Sigmoid colon (tissue), 7 donors: Measurements from ENCODE around the gene BBC3. TPM values are rescaled to one million over a fixed set of nuclear protein-coding genes. Genes with fewer than 3 reads are reported as not detected.

Experiments used
- DNase-seq: peaks from one replicate; pipeline ENCODE4 v3.0.0-alpha.2; 2019
- H3K27ac ChIP-seq, 4 donors: fragments of 200-600 bp; sonication (generic); one replicate each; pipeline ENCODE4 v1.5.1; 2016 to 2019; ENCODE audit warnings: mild to moderate bottlenecking in 1 of 4
- H3K27me3 ChIP-seq, 3 donors: fragments of 200-600 bp; sonication (generic); one replicate each; pipeline ENCODE4 v1.5.1; 2019; ENCODE audit warnings: mild to moderate bottlenecking in 1 of 3
- H3K36me3 ChIP-seq, 4 donors: fragments of 200-600 bp; sonication (generic); one replicate each; pipeline ENCODE4 v1.5.1; 2016 to 2019
- H3K4me1 ChIP-seq, 4 donors: fragments of 200-600 bp; sonication (generic); one replicate each; pipeline ENCODE4 v1.5.1; 2017 to 2019
- H3K4me3 ChIP-seq, 4 donors: fragments of 200-600 bp; sonication (generic); one replicate each; pipeline ENCODE4 v1.5.1; 2017 to 2019; ENCODE audit warnings: mild to moderate bottlenecking in 2 of 4, moderate library complexity in 1 of 4
- H3K9me3 ChIP-seq, 4 donors: fragments of 200-600 bp in 3 of 4; sonication (generic) in 3 of 4; one replicate each; pipeline versions ENCODE4 v1.5.1 to v1.6.1; 2013 to 2019
- EP300 ChIP-seq, 4 donors: sonication (generic); formaldehyde crosslinking; IDR thresholded peaks; one replicate each; pipeline ENCODE4 v1.6.1; 2017; ENCODE audit warnings: antibody characterized with exemption in 4 of 4
- POLR2A ChIP-seq, 2 donors: fragments of 450-650 bp; IDR thresholded peaks; one replicate each; pipeline ENCODE4 v1.6.1; 2016; ENCODE audit warnings: antibody characterized with exemption in 2 of 2, mild to moderate bottlenecking in 2 of 2, moderate library complexity in 2 of 2
- POLR2AphosphoS5 ChIP-seq, 4 donors: sonication (generic); formaldehyde crosslinking; IDR thresholded peaks; one replicate each; pipeline ENCODE4 v1.6.1; 2017; ENCODE audit warnings: antibody characterized with exemption in 4 of 4
- WGBS, 2 donors: extraction: QIAGEN DNeasy Blood & Tissue Kit; methylation state at CpG; one replicate each; pipeline ENCODE4 v1.1.7; 2013; 5-methylcytosine and 5-hydroxymethylcytosine counted together
- intact Hi-C: fragments of 100-400 bp; cut with DNase I; formaldehyde crosslinking; loops from one replicate; pipeline ENCODE4 v1.15.1; 2023
- polyA plus RNA-seq, 3 donors: library from polyadenylated mRNA; stranded (reverse); fragments of 200-250 nt; gene quantifications; one replicate each; pipeline ENCODE4 v1.2.3, GENCODE V29; 2013
- total RNA-seq, 4 donors: library from RNA; depleted of rRNA; stranded (reverse); fragments of >200 nt; gene quantifications; one replicate each; pipeline ENCODE4 v1.1.0, GENCODE V29; 2016
- TF ChIP-seq, protein P1 (sequence below), 4 experiments: fragments of 450-650 bp in 3 of 4; fragments of 200-600 bp in 1 of 4; IDR thresholded peaks; one replicate each; pipeline ENCODE4 v1.5.1; 2016 to 2019; ENCODE audit warnings: antibody characterized with exemption in 4 of 4, mild to moderate bottlenecking in 3 of 4, moderate library complexity in 2 of 4
- donor health status: healthy with polysubstance abuse.
- donor health status: Bipolar disorder and iron deficiency.
- donor health status: healthy.

The BBC3 gene
- total and polyA plus RNA-seq, 7 donors, result 2.5 to 39.5 (median 5.4) TPM

DNA sequence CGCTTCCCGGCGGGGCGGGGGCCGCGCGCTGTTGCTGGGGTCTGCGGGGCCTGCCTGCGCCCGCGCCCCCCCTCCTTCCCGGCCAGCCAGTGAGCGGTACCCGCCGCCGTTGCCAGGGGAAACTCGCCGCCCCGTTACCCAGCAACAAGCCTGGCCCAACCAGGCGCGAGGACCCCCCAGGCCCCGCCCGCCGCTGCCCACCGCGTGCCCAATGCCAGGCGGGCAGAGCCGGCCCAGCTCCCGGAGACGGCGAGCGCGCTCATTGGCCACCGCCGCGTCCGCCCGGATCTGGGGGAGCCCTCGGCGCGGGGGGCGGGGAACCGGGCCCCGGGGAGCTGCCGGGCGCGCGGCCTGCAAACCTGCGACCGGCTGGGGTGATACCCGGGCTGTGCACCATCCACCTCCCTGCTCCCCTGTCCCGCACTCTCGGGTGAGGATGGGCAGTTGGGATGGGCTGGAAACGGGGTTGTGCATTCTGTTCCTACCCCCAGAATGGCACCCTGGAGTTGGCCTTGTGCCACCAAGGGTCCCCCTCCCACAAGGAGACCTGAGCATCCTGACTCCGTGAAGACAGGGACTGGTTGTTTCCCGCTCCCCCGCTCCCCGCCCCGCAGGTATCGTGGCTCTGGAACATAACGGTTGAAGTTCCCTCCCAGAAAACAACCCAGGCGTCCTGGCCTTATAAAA lies 8.8 kb upstream of the BBC3 start:
- H3K36me3 ChIP-seq, result no peaks in the 10 kb centered on the region
- 3 to 4% methylated on average over 62 of the region's 62 CpGs for WGBS, 2 donors
- H3K9me3 ChIP-seq, result no peaks in the 10 kb centered on the region
- no peaks in the 10 kb centered on the region for H3K27me3 ChIP-seq
- intact Hi-C loops, result loop anchor here (5.0 to 10.0 kb wide), 2 partner anchors 107 to 195 kb away; partner anchors contain the start of genes SAE1 and TMEM160
- DNase-seq, result peak; percentile 87
- H3K4me3 ChIP-seq, result peak overlapping the region in 3 of 4 donors; percentile 26 to 51 (median 43)
- TF ChIP-seq POLR2AphosphoS5 (IDR thresholded peaks at IDR 0.05), result no peak
- TF ChIP-seq POLR2A (IDR thresholded peaks at IDR 0.05), result no peak
- peak overlapping the region in 3 of 4 donors; percentile 50 to 58 (median 51) for H3K27ac ChIP-seq
- H3K4me1 ChIP-seq, result peaks cover 0 to 47% (median 43%) of the 10 kb centered on the region in 4 donors

DNA sequence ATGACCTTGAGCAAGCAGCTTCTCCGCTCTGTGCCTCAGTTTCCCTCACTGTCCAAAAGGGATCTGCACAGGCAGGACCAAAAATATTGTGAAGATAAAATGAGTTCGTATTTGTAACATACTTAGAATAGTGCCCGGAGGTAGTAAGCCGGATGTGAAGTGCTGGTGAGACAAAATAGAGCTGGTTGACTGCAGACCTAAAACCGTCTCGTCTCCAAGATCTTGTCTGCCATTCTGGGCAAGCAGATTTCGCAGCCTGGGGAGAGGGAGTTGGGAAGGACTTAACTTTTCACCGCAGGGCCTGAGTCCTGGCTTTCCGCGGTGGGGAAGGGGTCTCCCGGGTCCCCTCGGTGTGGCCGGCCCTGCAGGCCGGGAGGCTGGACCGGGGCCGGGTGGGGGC lies 8.2 kb upstream of the BBC3 start:
- intact Hi-C loops, result no loop called here
- DNase-seq, result no peak
- Histone ChIP-seq H3K27ac (peak overlapping the region in 3 of 4 donors; percentile 50 to 58 (median 51)), H3K4me1 (peaks cover 0 to 43% (median 39%) of the 10 kb centered on the region in 4 donors), H3K27me3 (no peaks in the 10 kb centered on the region), H3K36me3 (no peaks in the 10 kb centered on the region), H3K4me3 (peak overlapping the region in 3 of 4 donors; percentile 26 to 51 (median 43)), H3K9me3 (no peaks in the 10 kb centered on the region)
- 11 to 17% methylated on average over 16 of the region's 16 CpGs for WGBS, 2 donors
- TF ChIP-seq POLR2A (IDR thresholded peaks at IDR 0.05) (no peak), EP300 (IDR thresholded peaks at IDR 0.05) (no peak), POLR2AphosphoS5 (IDR thresholded peaks at IDR 0.05) (no peak)
- TF ChIP-seq, protein P1, sequence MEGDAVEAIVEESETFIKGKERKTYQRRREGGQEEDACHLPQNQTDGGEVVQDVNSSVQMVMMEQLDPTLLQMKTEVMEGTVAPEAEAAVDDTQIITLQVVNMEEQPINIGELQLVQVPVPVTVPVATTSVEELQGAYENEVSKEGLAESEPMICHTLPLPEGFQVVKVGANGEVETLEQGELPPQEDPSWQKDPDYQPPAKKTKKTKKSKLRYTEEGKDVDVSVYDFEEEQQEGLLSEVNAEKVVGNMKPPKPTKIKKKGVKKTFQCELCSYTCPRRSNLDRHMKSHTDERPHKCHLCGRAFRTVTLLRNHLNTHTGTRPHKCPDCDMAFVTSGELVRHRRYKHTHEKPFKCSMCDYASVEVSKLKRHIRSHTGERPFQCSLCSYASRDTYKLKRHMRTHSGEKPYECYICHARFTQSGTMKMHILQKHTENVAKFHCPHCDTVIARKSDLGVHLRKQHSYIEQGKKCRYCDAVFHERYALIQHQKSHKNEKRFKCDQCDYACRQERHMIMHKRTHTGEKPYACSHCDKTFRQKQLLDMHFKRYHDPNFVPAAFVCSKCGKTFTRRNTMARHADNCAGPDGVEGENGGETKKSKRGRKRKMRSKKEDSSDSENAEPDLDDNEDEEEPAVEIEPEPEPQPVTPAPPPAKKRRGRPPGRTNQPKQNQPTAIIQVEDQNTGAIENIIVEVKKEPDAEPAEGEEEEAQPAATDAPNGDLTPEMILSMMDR (IDR thresholded peaks at IDR 0.05), result no peak

DNA sequence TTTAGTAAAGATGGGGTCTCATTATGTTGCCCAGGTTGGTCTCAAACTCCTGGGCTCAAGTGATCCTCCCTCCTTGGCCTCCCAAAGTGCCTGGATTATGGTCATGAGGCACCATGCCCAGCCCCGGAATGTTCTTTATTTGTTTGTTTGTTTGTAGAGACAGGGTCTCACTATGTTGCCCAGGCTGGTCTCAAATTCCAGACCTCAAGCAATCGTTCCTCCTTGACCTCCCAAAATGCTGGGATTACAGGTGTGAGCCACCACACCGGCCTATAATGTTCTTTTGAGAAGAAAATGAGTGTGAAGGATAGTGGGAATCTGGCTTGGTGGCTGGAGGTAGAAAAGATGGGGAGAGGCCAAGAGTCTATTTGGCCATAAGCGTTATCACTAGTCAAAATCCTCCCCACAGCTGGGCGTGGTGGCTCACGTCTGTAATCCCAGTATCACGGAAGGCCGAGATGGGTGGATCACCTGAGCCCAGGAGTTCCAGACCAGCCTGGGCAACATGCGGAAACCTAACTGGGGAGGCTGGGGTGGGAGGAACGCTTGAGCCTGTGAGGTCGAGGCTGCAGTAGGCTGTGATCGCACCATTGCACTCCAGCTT lies 5.2 kb upstream of the BBC3 start:
- H3K4me1 ChIP-seq, result peaks cover 0 to 31% (median 24%) of the 10 kb centered on the region in 4 donors
- TF ChIP-seq POLR2A (IDR thresholded peaks at IDR 0.05), result no peak
- TF ChIP-seq, protein P1 (IDR thresholded peaks at IDR 0.05), result no peak

DNA sequence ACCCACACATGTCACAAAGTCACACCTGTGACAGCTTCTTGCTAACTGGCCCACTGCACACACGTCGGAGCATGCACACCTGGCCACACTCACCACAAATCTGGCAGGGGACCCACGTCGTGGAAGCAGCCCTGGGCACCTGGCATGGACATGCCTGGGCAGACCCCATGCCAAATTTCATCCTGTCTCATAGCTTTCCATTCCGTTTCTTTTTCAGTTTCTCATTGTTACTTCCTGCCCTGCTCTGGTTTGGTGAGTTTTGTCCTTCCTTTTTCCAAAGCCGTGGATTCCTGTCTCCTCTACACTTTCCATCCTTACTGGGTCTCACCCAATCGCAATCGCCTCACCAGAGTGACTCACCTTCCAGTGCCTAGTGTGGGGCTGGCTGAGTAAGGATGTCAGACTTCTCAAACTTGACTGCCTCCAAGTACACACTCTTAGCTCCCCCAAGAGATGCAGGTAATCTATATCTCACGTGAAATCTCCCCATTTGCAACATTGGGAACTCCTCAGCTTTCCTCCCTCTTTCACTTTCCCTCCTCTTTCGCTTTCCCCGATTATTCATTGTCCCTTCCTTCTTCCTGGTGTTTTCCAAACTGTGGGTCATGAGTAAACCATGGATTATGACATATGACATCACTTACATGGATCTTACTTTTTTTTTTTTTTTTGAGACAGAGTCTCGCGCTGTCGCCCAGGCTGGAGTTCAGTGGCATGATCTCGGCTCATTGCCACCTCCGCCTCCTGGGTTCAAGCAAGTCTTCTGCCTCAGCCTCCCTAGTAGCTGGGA lies 1.6 kb upstream of the BBC3 start:
- Histone ChIP-seq H3K27ac (peak overlapping the region; percentile 99 to 100 (median 100)), H3K27me3 (no peaks in the 10 kb centered on the region), H3K36me3 (no peaks in the 10 kb centered on the region), H3K9me3 (no peaks in the 10 kb centered on the region), H3K4me3 (no peak overlapping the region), H3K4me1 (peaks cover 0 to 37% (median 28%) of the 10 kb centered on the region in 4 donors)
- TF ChIP-seq POLR2AphosphoS5 (IDR thresholded peaks at IDR 0.05), result peak in 1 of 4 donors; percentile 21
- TF ChIP-seq, protein P1 (IDR thresholded peaks at IDR 0.05), result no peak
- no peak for TF ChIP-seq POLR2A (IDR thresholded peaks at IDR 0.05)
- no peak for DNase-seq
- 8 to 33% methylated on average over 16 of the region's 16 CpGs for WGBS, 2 donors
- intact Hi-C loops, result no loop called here

More for the DNA sequence above, 5.2 kb upstream of the BBC3 start:
- intact Hi-C loops, result no loop called here
- no peak for DNase-seq
- H3K27me3 ChIP-seq, result no peaks in the 10 kb centered on the region
- no peaks in the 10 kb centered on the region for H3K36me3 ChIP-seq
- no peak overlapping the region for H3K4me3 ChIP-seq
- no peak overlapping the region for H3K27ac ChIP-seq
- WGBS, 2 donors, result 74 to 86% methylated on average over 12 of the region's 12 CpGs
- no peaks in the 10 kb centered on the region for H3K9me3 ChIP-seq
